Measurements from ENCODE around the gene SRGAP1.

Gene SRGAP1

DNA sequence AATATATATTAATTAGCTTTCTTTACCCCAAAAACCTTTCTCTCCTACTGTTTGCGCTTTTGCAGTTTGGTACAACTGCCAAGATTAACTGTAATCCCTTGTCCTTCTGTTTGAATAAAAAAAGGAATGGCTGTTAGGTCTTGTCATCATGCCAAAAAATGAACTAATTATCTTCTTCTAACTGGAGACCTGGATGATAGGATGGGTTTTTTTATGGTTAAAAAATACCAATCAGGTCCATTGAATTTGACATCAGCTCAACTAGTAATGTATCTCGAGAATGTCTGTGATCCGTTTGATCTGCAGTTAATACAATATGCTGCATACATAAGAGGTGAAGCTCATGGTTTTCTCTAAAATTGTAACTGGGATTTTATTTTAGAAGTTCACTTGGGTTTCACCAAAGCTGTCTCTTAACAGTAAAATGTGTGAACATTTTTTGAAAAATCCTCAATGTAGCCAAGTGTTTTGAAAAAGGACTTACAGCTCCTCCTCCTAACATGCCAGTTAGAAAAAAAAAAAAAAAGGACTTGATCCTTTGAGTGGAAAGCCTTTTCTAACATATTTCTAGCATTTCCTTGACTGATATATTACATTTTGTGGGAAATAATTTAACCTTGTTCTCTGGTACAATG, 96.8 kb downstream of the SRGAP1 start:
- DNase-seq, result no peak

GRCh38 chr12:63941879-63942278, 97.4 kb downstream of the SRGAP1 start:
- DNase-seq, result no peak

GRCh38 chr12:63942464-63943241, 98.2 kb downstream of the SRGAP1 start:
- no peak for DNase-seq

DNA sequence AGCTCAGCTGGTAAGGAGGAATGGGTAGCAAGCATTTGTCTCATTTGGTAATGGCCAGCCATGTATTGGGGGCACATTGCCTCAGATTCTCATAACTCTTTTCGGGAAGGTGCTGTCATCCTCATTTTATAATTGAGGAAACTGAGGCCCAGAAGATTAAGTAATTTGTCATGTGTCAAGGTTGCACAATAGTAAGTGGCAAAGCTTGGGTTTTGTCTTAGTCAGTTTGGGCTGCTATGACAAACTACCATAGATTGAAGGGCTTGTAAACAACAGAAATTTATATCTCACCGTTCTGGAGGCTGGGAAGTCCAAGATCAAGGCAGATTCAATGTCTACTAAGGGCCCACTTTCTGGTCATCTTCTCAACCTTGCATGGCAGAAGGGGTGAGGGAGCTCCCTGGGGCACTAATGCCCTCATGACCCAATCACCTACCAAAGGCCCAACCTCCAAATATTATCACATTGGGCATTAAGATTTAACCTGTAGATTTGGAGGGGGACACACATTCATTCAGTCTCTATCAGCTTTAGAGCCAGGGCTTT, 99.6 kb downstream of the SRGAP1 start:
- DNase-seq, result no peak

DNA sequence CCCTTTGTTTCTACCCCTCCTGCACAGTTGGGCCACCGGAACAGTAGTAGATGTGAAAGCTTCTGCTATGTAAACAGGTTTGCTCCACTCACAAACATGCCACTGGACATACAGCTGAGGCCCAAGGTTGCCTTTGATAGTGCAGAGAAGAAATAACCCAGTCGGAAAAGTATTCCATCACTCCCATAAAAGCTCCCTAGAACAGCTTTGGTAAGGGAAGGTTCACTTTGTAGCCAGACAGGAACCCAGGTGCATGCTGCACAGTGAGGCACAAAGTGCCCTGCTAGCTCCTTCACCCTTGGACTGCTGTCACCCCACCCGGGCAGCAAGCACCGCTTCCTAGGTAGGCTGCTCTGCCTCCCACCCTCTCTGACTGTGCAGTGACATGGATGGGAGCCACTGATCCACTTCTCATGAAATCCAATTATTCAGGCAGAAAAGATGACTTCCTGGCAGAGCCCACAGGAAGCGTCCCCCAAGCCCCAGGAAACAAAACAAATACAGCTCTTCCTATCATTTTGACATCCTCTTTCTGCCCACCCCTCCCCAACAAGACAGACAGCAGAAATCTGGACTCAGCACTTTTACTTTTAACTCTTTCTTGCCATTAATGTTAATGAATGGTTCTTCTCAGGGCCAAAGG, 100.2 kb downstream of the SRGAP1 start:
- DNase-seq, result no peak

DNA sequence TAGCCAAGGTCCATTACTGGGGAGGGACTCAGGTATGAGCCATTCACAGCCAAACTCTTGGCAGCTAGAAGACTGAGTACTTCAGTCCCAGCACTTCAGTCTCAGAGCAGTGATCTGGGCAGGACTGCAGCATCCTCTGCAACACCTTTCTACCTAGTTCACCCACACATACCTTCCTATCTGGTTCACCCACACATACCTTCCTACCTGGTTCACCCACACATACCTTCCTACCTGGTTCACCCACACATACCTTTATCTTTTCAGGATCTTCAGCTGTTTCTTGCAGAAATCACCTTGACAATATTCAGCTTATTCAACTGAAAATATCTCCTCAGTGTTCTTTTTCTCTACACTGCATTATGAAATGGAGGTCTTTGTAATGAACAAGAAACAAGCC, 101.3 kb downstream of the SRGAP1 start:
- DNase-seq, result no peak

GRCh38 chr12:63948211-63948610, 103.7 kb downstream of the SRGAP1 start:
- DNase-seq, result no peak

- DNase-seq, result no peak
Observed at GRCh38 chr12:63949902-63950301, 105.4 kb downstream of the SRGAP1 start.

GRCh38 chr12:63952995-63953394, 108.5 kb downstream of the SRGAP1 start:
- DNase-seq, result no peak

GRCh38 chr12:63955831-63956666, 111.5 kb downstream of the SRGAP1 start:
- DNase-seq, result no peak

DNA sequence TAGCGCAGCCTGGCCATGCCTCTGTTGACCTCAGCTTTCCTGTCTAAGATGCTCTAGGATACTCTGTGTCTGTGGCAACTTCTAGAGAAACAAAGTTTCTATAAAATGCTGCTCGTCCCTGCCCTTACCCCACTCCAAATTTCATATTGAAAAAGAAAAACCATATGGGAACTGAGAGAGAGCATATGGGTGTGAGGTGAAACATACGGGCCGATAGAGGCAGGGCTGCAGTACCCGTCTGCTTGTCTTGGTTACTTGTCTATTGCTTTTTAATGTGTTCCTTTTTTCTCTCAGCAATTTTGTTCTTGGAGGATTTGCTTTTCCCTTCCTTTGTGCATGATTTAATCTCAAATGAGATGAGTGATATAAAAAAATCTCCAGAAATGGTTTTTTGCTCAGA, 113.0 kb downstream of the SRGAP1 start:
- no peak for DNase-seq

- no peak for DNase-seq
Observed at GRCh38 chr12:63958876-63959580, 114.5 kb downstream of the SRGAP1 start.

- DNase-seq, result no peak
Observed at GRCh38 chr12:63961048-63961447, 116.5 kb downstream of the SRGAP1 start.

- DNase-seq, result no peak
Observed at GRCh38 chr12:63961543-63961942, 117.0 kb downstream of the SRGAP1 start.

DNA sequence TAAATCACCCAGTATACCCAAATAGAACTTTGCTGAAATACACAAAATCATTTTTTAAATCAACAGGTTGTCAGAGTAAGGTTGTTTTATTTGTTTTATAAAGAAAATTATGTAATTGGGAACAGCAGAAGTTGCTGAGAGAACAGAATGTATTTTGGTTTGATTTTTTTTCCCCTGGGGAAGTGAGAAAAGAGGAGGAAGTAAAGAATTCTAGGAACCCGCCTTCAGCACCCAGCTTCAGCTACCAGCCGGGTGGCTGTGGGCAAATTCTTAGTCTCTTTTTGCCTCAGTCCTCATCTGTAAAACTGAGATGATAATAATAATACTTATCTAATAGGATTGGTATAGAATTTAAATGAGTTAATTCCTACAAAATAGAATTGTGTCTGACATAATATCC, 119.4 kb downstream of the SRGAP1 start:
- no peak for DNase-seq

- DNase-seq, result no peak
Observed at GRCh38 chr12:63964301-63964700, 119.8 kb downstream of the SRGAP1 start.

GRCh38 chr12:63965936-63966605, 121.6 kb downstream of the SRGAP1 start:
- no peak for DNase-seq

GRCh38 chr12:63966606-63966975, 122.1 kb downstream of the SRGAP1 start:
- no peak for DNase-seq

DNA sequence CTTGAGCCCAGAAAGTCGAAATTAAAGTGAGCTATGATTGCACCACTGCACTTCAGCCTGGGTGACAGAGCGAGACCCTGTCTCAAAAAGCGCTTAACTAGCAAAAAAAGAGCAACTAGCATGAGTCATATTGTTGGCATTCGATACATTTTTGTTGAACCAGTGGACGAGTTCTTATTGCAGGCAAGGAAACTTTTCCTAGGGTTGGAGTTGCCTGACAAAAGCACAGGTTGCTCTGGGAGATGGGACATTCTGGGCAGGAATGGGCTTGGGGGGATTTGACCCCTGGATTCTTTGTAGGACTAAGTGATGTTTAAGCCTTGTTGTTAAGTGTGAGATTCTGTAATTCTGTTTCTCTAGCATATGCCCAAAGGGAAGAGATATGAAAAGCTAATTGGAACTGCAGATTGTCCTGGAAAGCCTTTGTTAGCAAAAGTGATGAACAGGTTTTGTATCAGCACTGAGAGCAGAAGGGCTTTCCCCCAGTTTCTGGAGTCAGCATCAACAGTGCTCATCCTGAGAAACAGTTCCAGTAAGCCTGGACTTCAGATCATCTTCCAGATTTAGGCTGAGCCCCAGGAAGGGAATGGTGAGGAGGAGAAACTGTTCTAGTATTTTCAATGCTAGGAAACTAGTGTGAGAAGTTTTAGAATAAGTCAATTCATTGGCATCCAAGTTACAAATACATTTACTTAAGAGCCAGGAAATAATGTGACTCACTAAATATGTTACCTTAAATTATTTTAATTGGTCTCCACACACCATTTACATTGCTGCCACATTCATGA, 123.1 kb downstream of the SRGAP1 start:
- no peak for DNase-seq

GRCh38 chr12:63968673-63969072, 124.2 kb downstream of the SRGAP1 start:
- DNase-seq, result no peak

DNA sequence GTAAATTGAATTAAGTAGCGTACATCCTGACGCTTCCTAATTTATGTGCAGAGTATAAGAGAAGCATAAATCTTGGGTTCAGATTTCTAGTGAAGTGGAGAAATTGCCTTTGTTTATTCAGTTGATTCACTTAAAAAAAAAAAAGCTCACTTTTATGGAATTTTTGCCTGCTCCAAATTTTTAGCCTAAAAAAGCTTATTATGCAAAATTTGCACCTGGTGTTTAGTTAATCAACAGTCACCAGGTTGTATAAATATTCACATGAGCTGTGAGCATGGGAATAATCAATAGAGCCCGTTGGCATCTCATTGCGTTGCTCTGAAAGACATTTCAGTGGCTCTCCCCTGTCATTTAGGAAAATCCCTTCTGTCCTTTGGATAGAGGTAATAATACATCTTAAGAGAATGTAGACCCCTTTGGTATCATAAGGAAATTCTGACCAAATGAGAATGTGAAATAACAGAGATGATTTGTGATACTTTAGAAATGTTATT, 132.4 kb downstream of the SRGAP1 start:
- no peak for DNase-seq
